ENCODE results near the gene RPS19BP1. TPM values are rescaled to one million over a fixed set of nuclear protein-coding genes. Genes with fewer than 3 reads are reported as not detected.

The RPS19BP1 gene
- total and polyA plus RNA-seq, 12 donors: 31.3 to 222 (median 41.8) TPM

DNA sequence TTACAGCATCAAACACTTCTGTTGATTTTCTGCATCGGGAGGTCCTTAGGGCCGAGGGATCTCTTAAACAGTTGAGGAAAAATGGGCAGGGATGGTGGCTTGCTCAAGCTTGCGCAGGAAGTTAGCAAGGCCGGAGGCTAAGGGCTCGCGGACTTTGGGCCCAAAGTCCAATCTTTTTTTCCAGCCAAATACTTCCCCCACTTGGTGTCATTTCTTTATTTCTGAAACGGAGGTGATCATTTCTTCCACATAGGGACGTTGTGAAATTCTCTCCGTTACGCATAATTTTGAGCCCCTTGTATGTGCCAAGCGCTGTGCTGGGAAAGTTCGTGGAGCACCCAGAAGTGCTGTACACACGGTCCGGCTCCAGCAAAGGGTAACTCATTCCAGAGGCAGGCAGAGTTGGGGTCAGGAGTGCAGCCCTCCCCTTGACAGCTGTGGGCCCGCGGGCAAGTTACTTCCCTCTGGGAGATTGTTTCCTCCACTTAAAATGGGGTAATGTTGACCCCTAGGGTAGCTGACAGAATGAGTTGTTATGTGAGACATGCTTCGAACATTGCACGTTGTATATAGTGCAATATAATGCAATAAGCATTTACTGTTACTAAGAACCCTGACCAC, 29.6 kb downstream of the RPS19BP1 start:
- intact Hi-C loops (cut with DNase I): loop anchor here in 4 of 10 donors (1.0 to 10.0 kb wide), 4 partner anchors 16 to 98 kb away; partner anchors contain the start of gene ATF4 (in 2 of the 4)
- Histone ChIP-seq H3K4me1 (peaks cover 26 to 73% (median 53%) of the 10 kb centered on the region in 9 donors), H3K36me3 (peaks cover 0 to 43% (median 30%) of the 10 kb centered on the region in 9 donors), H3K27ac (peak overlapping the region; percentile 38 to 94 (median 91)), H3K4me3 (peak overlapping the region; percentile 73 to 99 (median 92)), H3K27me3 (no peaks in the 10 kb centered on the region), H3K9me3 (no peaks in the 10 kb centered on the region)
- 7 to 10% methylated on average over 18 of the region's 18 CpGs for WGBS, 2 donors
- ATAC-seq (no peak), DNase-seq (no peak)
- TF ChIP-seq, protein P1, sequence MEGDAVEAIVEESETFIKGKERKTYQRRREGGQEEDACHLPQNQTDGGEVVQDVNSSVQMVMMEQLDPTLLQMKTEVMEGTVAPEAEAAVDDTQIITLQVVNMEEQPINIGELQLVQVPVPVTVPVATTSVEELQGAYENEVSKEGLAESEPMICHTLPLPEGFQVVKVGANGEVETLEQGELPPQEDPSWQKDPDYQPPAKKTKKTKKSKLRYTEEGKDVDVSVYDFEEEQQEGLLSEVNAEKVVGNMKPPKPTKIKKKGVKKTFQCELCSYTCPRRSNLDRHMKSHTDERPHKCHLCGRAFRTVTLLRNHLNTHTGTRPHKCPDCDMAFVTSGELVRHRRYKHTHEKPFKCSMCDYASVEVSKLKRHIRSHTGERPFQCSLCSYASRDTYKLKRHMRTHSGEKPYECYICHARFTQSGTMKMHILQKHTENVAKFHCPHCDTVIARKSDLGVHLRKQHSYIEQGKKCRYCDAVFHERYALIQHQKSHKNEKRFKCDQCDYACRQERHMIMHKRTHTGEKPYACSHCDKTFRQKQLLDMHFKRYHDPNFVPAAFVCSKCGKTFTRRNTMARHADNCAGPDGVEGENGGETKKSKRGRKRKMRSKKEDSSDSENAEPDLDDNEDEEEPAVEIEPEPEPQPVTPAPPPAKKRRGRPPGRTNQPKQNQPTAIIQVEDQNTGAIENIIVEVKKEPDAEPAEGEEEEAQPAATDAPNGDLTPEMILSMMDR (IDR thresholded peaks at IDR 0.05): no peak

DNA sequence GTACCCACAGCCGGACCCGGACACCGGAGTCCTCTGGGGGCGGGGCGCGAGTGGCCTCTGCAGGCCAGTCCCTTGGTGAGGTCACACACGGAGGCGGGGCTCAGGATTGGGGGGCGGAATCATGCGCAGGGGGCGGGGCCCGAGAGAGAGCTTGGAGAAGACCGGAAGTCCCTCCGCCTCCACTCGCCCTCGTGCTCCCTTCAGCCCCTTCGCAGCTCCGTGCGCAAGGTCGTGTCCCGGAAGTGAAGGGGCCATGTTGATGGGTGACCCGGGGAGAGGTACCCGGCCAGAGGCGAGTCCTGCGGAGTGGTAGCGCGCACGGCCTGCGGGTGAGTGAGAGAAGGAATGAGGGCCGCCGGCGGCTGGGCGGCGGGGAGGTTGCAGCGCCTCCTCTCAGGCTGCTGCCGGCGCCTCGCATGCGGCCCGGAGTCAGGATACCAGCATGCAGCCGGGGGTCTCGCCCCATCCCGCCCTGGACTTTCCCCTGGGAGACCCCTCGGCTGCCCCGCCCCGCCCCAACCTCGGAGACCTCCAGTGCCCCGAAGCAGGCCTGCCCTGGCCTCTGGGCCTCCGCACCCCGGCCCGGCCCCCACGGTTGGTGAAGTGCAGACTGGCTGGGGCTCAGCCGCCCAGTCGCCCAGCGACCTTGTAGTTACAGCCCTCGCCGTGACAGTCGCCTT, 30.3 kb downstream of the RPS19BP1 start, which contains the start of gene MIEF1:
Gene MIEF1 (plus strand): TSS at position 182 of the 680 bp plus-strand sequence. CDS start 9,005 bp downstream, outside the sequence.
- intact Hi-C loops (cut with DNase I): loop anchor here in 4 of 10 donors (1.0 to 10.0 kb wide), 4 partner anchors 17 to 97 kb away; partner anchors contain the start of gene ATF4 (in 2 of the 4)

GRCh38 chr22:39501644-39502108, 30.9 kb downstream of the RPS19BP1 start:
- Histone ChIP-seq H3K36me3 (peaks cover 0 to 33% (median 25%) of the 10 kb centered on the region in 9 donors), H3K27ac (peak overlapping the region; percentile 42 to 94 (median 91)), H3K4me3 (peak overlapping the region in 9 of 10 donors; percentile 73 to 99 (median 92)), H3K27me3 (no peaks in the 10 kb centered on the region), H3K9me3 (no peaks in the 10 kb centered on the region), H3K4me1 (peaks cover 26 to 81% (median 56%) of the 10 kb centered on the region in 9 donors)
- peak in 1 of 8 donors; percentile 1 for ATAC-seq
- no peak for DNase-seq
- 28% methylated on average over 13 of the region's 13 CpGs for WGBS, 2 donors
- TF ChIP-seq, protein P1 (IDR thresholded peaks at IDR 0.05): no peak
- intact Hi-C loops (cut with DNase I): loop anchor here in 4 of 10 donors (1.0 to 10.0 kb wide), 4 partner anchors 17 to 97 kb away; partner anchors contain the start of gene ATF4 (in 3 of the 4)

More for the DNA sequence above, 30.3 kb downstream of the RPS19BP1 start, which contains the start of gene MIEF1:
- peak; percentile 95 to 98 (median 98) for ATAC-seq
- no peaks in the 10 kb centered on the region for H3K9me3 ChIP-seq
- peaks cover 0 to 39% (median 25%) of the 10 kb centered on the region in 9 donors for H3K36me3 ChIP-seq
- TF ChIP-seq, protein P1 (IDR thresholded peaks at IDR 0.05): peak in 1 of 9 donors; percentile 17
- 0 to 1% methylated on average over 51 to 56 of the region's 58 CpGs for WGBS, 2 donors
- no peaks in the 10 kb centered on the region for H3K27me3 ChIP-seq
- H3K4me3 ChIP-seq: peak within 1 kb of the TSS; percentile 73 to 99 (median 92)
- peak within 1 kb of the TSS; percentile 42 to 94 (median 91) for H3K27ac ChIP-seq
- H3K4me1 ChIP-seq: peaks cover 26 to 76% (median 54%) of the 10 kb centered on the region in 9 donors
- peak; percentile 98 for DNase-seq

- peaks cover 0 to 17% (median 12%) of the 10 kb centered on the region in 9 donors for H3K36me3 ChIP-seq
- peak overlapping the region in 8 of 10 donors; percentile 5 to 94 (median 90) for H3K27ac ChIP-seq
- ATAC-seq (no peak), DNase-seq (no peak)
- no peaks in the 10 kb centered on the region for H3K9me3 ChIP-seq
- peaks cover 26 to 80% (median 62%) of the 10 kb centered on the region in 9 donors for H3K4me1 ChIP-seq
- TF ChIP-seq, protein P1 (IDR thresholded peaks at IDR 0.05): no peak
- intact Hi-C loops (cut with DNase I): loop anchor here in 1 of 10 donors (10.0 kb wide), 1 partner anchor 95 kb away; no protein-coding TSS in a partner anchor
- H3K27me3 ChIP-seq: no peaks in the 10 kb centered on the region
- 70 to 72% methylated on average over 6 of the region's 6 CpGs for WGBS, 2 donors
- H3K4me3 ChIP-seq: no peak overlapping the region
These were observed 32.4 kb downstream of the RPS19BP1 start for GRCh38 chr22:39500101-39500500.

Measured in heart right ventricle (tissue), 16 donors.